AG04450 (cell line): ENCODE results near the gene DERA. TPM values are rescaled to one million over a fixed set of nuclear protein-coding genes. Genes with fewer than 3 reads are reported as not detected.
A peak's percentile ranks its signal among the peaks of the same experiment; 100 is the strongest.

Source experiments
- CTCF ChIA-PET: fragments of 300-600, 350-600 bp; formaldehyde crosslinking; extraction: SDS; loops from one replicate; lab custom pipeline; 2022; ENCODE audit warnings: antibody characterized with exemption, inconsistent platforms; lab: Charles Lee
- POLR2A ChIA-PET: fragments of 350-600 bp; formaldehyde crosslinking; extraction: SDS; loops from one replicate; lab custom pipeline; 2021; ENCODE audit warnings: antibody characterized with exemption, inconsistent platforms; lab: Yijun Ruan, JAX
- DNase-seq: peaks from one replicate; pipeline ENCODE4 v3.0.0-alpha.2; 2011; ENCODE audit warnings: low read depth, low spot score
- H3K27ac ChIP-seq: one replicate; pipeline ENCODE4 v1.5.1; 2012; ENCODE audit warnings: low read depth, low read length, control low read depth
- H3K27me3 ChIP-seq: one replicate; pipeline ENCODE4 v1.6.0; 2012; ENCODE audit warnings: low read length; ENCODE audit not compliant: control insufficient read depth, insufficient read depth
- H3K4me3 ChIP-seq: 2 replicates; pipeline ENCODE4 v1.5.1; 2011; ENCODE audit warnings: mild to moderate bottlenecking, low read depth, low read length, control low read depth
- H3K9me3 ChIP-seq: 2 replicates; pipeline ENCODE4 v1.5.1; 2012; ENCODE audit warnings: low read length; ENCODE audit not compliant: control insufficient read depth, insufficient read depth
- CTCF ChIP-seq: IDR thresholded peaks from 2 replicates; pipeline ENCODE4 v1.5.1; 2011; ENCODE audit warnings: low read depth, low read length, control low read depth, inconsistent platforms
- polyA plus RNA-seq: library from polyadenylated mRNA; depleted of rRNA; stranded (reverse); fragments of >200 nt; gene quantifications from 2 replicates; pipeline ENCODE4 v1.2.3, GENCODE V29; 2011

The DERA gene
- polyA plus RNA-seq, 1 experiment, result 44.3 TPM

- Histone ChIP-seq H3K27me3 (no peaks in the 10 kb centered on the region), H3K4me3 (no peak overlapping the region), H3K9me3 (peaks cover 3% of the 10 kb centered on the region; the same call in 1 of the 2 replicates), H3K27ac (no peak overlapping the region)
- DNase-seq, result no peak
- no peak for TF ChIP-seq CTCF
- ChIA-PET CTCF (no interaction called here), POLR2A (no interaction called here)
These were observed 30.4 kb upstream of the DERA start for GRCh38 chr12:15880721-15881120.

- Histone ChIP-seq H3K27ac (peak within 1 kb of the TSS; percentile 95), H3K4me3 (peak within 1 kb of the TSS; percentile 77), H3K9me3 (peaks cover 3% of the 10 kb centered on the region; the same call in 1 of the 2 replicates), H3K27me3 (no peaks in the 10 kb centered on the region)
- peak; percentile 92 for DNase-seq
- ChIA-PET CTCF (interaction anchor here (0.8 kb wide), 1 partner anchor 11 kb away, joined by 3 read pairs; no protein-coding TSS in a partner anchor), POLR2A (interaction anchor here (0.6 kb wide), 1 partner anchor 29 kb away, joined by 4 read pairs; the partner anchor contains the start of gene DERA)
- no peak for TF ChIP-seq CTCF
These were observed 28.8 kb upstream of the DERA start, which contains the start of gene STRAP for GRCh38 chr12:15882118-15882971. STRAP (plus strand) TSS chr12:15882387; CDS start chr12:15882708, 321 bp downstream.

- Histone ChIP-seq H3K27me3 (no peaks in the 10 kb centered on the region), H3K27ac (no peak overlapping the region), H3K9me3 (peaks cover 3% of the 10 kb centered on the region; the same call in 1 of the 2 replicates), H3K4me3 (peak overlapping the region; percentile 77)
- DNase-seq, result no peak
- ChIA-PET POLR2A (no interaction called here), CTCF (interaction anchor here (0.6 to 2.1 kb wide), 2 partner anchors 299 to 1619 kb away, joined by 3 to 7 read pairs; no protein-coding TSS in a partner anchor)
- no peak for TF ChIP-seq CTCF
These were observed 27.6 kb upstream of the DERA start for GRCh38 chr12:15883536-15883935.

GRCh38 chr12:15886372-15887042 is 24.6 kb upstream of the DERA start:
- DNase-seq, result no peak
- ChIA-PET CTCF (interaction anchor here (6.1 kb wide), 1 partner anchor 13 kb away, joined by 51 read pairs; no protein-coding TSS in a partner anchor), POLR2A (no interaction called here)

More at GRCh38 chr12:15886372-15887042, 24.6 kb upstream of the DERA start:
- no peak overlapping the region for H3K27ac ChIP-seq
- peaks cover 3% of the 10 kb centered on the region; the same call in 1 of the 2 replicates for H3K9me3 ChIP-seq
- no peak for TF ChIP-seq CTCF
- no peaks in the 10 kb centered on the region for H3K27me3 ChIP-seq
- H3K4me3 ChIP-seq, result no peak overlapping the region
